MM.1S (cell line): ENCODE results near the gene AUTS2.

ENCODE experiments used
- CTCF ChIP-seq: fragments of 300-600 bp; sonication (generic); IDR thresholded peaks from 2 replicates; pipeline ENCODE4 v1.5.1; 2016; ENCODE audit warnings: antibody characterized with exemption, low read length, mixed read lengths
- EZH2 ChIP-seq: fragments of 300-600 bp; sonication (generic); optimal IDR thresholded peaks from 2 replicates; pipeline ENCODE3; 2017; ENCODE audit warnings: low read depth, mild to moderate bottlenecking, antibody characterized with exemption, low read length, mixed read lengths
- EZH2phosphoT487 ChIP-seq: fragments of 300-600 bp; sonication (generic); IDR thresholded peaks from 2 replicates; pipeline ENCODE4 v1.6.1; 2018; ENCODE audit warnings: antibody characterized with exemption, low read length

GRCh38 chr7:69738396-69738951 is 140.2 kb downstream of the AUTS2 start:
- TF ChIP-seq CTCF (no peak), EZH2phosphoT487 (no peak), EZH2 (no peak)
